ENCODE measurements around the gene SHOX.
"Not testable (repeated sequence)": the region's sequence is repeated elsewhere in the genome, so short reads cannot be mapped to it uniquely, and the experiment has no call there.

Gene SHOX

DNA sequence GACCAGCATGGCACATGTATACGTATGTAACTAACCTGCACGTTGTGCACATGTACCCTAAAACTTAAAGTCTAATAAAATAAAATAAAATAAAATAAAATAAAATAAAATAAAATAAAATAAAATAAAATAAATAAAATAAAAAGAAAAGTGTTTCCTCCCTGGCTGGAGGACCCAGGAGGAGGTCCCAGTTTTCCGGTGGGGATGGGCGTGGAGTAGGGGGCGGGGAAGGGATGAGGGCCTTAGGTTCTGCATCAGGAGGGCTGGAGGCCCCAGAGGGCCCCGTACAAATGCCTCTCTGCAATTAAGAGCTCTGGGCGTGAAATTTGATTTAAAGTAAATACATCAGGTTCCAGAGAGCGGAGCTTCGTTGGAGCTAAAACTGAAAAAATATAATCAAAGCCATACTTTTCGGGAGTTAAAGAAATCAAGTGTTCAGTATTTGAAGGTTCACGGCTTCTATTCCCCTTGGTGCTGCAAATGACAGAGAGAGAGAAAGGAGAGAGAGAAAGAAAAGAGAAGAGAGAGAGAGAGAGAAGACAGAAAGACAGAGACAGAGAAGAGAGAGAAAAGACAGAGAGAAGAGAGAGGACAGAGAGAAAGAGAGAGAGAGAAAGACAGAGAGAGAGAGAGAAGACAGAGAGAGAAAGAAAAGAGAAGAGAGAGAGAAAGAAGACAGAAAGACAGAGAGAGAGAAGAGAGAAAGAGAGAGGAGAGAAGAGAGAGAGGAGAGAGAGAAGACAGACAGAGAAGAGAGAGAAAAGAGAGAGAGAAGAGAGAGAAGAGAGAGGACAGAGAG, 8.7 kb upstream of the SHOX start:
- no peak for DNase-seq (ENCODE audit: low read depth)

DNA sequence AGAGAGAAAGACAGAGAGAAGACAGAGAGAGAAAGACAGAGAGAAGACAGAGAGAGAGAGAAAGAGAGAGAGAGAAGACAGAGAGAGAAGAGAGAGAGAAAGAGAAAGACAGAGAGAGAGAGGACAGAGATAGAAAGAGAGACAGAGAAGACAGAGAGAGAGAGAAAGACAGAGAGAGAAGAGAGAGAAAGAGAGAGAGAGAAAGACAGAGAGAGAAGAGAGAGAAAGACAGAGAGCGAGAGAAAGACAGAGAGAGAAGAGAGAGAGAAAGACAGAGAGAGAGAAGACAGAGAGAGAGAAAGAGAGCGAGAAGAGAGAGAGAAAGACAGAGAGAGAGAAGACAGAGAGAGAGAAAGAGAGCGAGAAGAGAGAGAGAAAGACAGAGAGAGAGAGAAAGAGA, 7.8 kb upstream of the SHOX start:
- not testable (repeated sequence) for DNase-seq (ENCODE audit: low read depth)

DNA sequence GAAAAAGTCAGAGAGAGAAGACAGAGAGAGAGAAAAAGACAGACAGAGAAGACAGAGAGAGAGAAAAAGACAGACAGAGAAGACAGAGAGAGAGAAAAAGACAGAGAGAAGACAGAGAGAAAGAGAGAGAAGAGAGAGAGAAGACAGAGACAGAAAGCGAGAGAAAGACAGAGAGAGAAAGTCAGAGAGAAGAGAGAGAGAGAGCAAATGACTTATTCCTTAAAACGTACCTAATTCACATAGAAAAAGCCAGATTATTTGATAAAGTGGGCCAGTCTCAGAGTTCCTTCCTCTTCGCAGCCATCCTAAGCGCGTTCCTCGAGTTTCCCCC, 7.4 kb upstream of the SHOX start:
- DNase-seq (ENCODE audit: low read depth) = no peak

GRCh38 chrX:623599-624315, 6.8 kb upstream of the SHOX start:
- DNase-seq (ENCODE audit: low read depth) = no peak

- DNase-seq (ENCODE audit: low read depth) = no peak
Observed at GRCh38 chrX:625137-625691, 5.4 kb upstream of the SHOX start.

- DNase-seq (ENCODE audit: low read depth) = not testable (repeated sequence)
Observed at GRCh38 chrX:626047-626446, 4.5 kb upstream of the SHOX start.

DNA sequence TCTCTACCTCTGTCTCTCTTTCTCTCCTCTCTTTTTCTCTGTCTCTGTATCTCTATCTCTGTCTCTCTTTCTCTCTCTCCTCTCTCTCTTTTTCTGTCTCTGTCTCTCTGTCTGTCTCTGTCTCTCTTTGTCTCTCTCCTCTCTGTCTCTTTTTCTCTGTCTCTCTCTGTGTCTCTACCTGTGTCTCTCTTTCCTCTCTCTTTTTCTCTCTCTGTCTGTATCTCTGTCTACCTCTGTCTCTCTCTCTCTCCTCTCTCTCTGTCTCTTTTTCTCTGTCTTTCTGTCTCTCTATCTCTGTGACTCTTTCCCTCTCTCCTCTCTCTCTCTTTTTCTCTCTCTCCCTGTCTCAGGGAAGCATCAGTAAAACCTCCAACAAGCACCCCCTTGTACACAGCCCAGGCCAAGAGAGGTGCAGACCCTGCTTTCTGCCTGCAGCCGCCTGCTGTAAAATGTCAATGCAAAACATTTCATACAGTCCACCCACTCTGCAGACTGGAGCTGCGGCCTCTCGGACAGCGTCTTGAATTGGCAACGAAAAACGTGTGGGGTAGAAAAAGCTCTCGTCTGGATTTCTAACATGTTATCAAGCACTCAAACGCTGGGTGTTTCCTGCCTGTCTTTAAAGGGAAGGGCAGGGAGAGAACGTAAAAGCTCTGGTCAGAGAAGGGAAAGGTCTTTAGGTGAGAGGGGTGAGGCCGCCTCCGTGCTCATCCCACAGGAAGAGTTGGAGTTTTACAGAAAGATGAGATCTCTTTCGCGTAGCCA, 3.7 kb upstream of the SHOX start:
- no peak for DNase-seq (ENCODE audit: low read depth)

GRCh38 chrX:627510-627981, 3.0 kb upstream of the SHOX start:
- no peak for DNase-seq (ENCODE audit: low read depth)

DNA sequence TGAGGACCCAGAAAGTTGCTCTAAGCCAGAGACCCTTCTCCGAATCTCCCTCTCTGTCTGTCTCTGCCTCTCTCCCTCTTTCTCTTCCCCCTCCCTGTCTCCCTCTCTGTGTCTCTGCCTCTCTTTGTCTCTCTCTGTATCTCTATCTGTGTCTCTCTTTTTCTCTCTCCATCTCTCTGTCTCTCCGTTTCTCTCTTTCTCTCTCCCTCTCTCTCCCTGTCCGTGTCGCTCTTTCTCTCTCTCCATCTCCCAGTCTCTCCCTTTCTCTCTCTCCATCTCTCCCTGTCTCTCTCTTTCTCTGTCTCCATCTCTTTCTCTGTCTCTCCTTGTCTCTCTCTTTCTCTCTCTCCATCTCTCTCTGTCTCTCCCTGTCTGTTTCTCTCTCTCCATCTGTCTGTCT, 2.6 kb upstream of the SHOX start:
- DNase-seq (ENCODE audit: low read depth) = no peak

DNA sequence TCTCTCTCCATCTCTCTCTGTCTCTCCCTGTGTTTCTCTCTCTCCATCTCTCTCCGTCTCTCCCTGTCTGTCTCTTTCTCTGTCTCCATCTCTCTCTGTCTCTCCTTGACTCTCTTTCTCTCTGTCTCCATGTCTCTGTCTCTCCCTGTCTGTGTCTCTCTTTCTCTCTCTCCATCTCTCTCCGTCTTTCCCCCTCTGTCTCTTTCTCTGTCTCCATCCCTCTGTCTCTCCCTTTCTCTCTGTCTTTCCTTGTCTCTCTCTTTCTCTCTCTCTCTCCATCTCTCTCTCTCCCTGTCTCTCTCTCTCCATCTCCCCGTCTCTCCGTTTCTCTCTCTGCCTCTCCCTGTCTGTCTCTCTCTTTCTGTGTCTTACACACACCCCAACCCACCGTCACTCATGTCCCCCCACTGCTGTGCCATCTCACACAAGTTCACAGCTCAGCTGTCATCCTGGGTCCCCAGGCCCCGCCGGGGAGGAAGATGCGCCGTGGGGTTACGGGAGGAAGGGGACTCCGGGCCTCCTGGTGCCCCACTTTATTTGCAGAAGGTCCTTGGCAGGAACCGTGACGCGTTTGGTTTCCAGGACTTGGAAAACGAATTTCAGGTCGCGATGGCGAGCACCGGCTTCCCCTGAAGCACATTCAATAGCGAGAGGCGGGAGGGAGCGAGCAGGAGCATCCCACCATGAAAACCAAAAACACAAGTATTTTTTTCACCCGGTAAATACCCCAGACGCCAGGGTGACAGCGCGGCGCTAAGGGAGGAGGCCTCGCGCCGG, 1.2 kb upstream of the SHOX start:
- no peak for DNase-seq (ENCODE audit: low read depth)

DNA sequence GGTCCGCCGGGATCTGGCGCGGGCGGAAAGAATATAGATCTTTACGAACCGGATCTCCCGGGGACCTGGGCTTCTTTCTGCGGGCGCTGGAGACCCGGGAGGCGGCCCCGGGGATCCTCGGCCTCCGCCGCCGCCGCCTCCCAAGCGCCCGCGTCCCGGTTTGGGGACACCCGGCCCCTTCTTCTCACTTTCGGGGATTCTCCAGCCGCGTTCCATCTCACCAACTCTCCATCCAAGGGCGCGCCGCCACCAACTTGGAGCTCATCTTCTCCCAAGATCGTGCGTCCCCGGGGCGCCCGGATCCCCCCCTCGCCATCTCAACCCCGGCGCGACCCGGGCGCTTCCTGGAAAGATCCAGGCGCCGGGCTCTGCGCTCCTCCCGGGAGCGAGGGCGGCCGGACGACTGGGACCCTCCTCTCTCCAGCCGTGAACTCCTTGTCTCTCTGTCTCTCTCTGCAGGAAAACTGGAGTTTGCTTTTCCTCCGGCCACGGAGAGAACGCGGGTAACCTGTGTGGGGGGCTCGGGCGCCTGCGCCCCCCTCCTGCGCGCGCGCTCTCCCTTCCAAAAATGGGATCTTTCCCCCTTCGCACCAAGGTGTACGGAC, 482 bp upstream of the SHOX start:
- DNase-seq (ENCODE audit: low read depth) = no peak

DNA sequence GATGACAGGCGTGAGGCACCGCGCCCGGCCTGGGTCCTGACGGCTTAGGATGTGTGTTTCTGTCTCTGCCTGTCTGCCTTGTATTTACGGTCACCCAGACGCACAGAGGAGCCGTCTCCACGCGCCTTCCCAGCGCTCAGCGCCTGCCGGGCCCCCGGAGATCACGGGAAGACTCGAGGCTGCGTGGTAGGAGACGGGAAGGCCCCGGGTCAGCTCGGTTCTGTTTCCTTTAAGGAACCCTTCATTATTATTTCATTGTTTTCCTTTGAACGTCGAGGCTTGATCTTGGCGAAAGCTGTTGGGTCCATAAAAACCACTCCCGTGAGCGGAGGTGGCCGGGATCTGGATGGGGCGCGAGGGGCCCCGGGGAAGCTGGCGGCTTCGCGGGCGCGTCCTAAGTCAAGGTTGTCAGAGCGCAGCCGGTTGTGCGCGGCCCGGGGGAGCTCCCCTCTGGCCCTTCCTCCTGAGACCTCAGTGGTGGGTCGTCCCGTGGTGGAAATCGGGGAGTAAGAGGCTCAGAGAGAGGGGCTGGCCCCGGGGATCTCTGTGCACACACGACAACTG, 1.3 kb downstream of the SHOX start:
- DNase-seq (ENCODE audit: low read depth) = no peak

- no peak for DNase-seq (ENCODE audit: low read depth)
Observed at GRCh38 chrX:632366-633042, 1.9 kb downstream of the SHOX start.

GRCh38 chrX:633043-633984, 2.7 kb downstream of the SHOX start:
- DNase-seq (ENCODE audit: low read depth) = no peak

- DNase-seq (ENCODE audit: low read depth) = no peak
Observed at GRCh38 chrX:633985-634958, 3.7 kb downstream of the SHOX start.

DNA sequence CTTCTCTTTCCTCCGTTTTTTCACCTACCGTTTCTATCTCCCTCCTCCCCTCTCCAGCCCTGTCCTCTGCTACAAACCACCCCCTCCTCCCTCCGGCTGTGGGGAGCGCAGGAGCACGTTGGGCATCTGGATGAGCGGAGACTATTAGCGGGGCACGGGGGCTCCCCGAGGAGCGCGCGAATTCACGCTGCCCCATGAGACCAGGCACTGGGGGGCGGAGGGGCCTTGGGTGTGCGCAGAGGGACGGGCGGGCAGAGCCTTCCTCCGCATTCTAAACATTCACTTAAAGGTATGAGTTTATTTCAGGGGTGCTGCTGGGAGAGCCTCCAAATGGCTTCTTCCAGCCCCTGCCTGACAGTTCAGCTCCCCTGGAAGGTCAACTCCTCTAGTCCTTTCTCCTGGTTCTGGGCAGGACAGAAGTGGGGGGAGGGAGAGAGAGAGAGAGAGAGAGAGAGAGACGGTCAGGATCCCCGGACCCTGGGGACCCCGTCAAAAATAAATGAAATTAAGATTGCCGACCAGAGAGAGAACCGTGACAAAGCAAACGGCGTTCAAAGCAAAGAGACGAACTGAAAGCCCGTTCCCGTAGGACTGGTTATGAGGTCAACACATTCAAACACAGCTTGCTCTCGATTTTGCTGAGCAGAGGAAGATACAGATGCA, 5.0 kb downstream of the SHOX start:
- DNase-seq (ENCODE audit: low read depth) = no peak

DNA sequence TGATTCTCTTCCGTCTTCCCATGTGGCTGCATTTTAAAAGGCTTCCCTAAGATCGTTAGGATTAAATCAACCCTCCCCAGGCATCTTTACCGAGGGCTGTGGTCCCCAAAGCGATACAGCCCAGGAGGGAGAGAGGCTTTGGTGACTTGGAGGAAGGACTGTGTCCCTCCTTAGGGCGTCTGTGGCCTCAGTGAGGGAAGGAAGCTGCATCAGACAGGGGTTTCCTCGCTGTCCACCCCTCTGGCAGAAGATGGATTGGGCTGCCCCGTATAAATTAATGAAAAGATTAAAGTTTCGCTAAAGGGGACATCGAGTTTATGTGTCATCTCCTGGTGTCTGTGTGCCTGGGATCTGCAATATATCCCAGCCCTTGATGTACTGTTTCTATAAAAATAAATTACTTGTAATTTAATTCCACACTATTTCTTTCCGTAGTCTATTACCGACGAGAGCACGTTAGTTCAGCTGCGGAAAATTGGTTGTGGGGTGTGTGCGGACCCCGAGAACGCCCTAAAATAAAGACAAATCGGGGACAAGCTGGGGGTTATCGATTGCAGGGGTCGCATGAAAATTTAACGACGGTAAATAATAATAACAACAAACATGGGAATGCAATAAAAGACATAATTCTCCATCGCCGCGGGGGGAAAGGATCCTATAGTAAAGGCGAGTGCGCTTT, 6.5 kb downstream of the SHOX start:
- DNase-seq (ENCODE audit: low read depth) = no peak

All from activated T-helper 9 cell treated with anti-CD3 and anti-CD28 coated beads, Interleukin-2, amount 50 U/mL, for 16 hours (primary cell).